Duodenal mucosa (tissue), 2 donors: ENCODE data around the gene LVRN.

ENCODE experiments used
- H3K27ac ChIP-seq: one replicate; pipeline ENCODE4 v1.7.0; 2013; ENCODE audit warnings: low read depth, low read length
- H3K27me3 ChIP-seq, 2 donors: one replicate each; pipeline ENCODE4 v1.7.0; 2013; ENCODE audit warnings: low read length in 2 of 2, control low read depth in 1 of 2; ENCODE audit not compliant: insufficient read depth in 2 of 2, control insufficient read depth in 1 of 2
- H3K36me3 ChIP-seq, 2 donors: one replicate each; pipeline ENCODE4 v1.7.0; 2013; ENCODE audit warnings: low read length in 2 of 2, control low read depth in 1 of 2; ENCODE audit not compliant: insufficient read depth in 2 of 2, control insufficient read depth in 1 of 2
- H3K4me1 ChIP-seq, 2 donors: one replicate each; pipeline ENCODE4 v1.7.0; 2013; ENCODE audit warnings: low read length in 2 of 2, control low read depth in 1 of 2; ENCODE audit not compliant: insufficient read depth in 2 of 2, control insufficient read depth in 1 of 2
- H3K4me3 ChIP-seq, 2 donors: one replicate each; pipeline ENCODE4 v1.7.0; 2013; ENCODE audit warnings: low read length in 2 of 2, low read depth in 1 of 2
- H3K9ac ChIP-seq, 2 donors: one replicate each; pipeline ENCODE4 v1.7.0; 2013; ENCODE audit warnings: low read length in 2 of 2, low read depth in 1 of 2
- H3K9me3 ChIP-seq, 2 donors: one replicate each; pipeline ENCODE4 v1.7.0; 2013; ENCODE audit warnings: low read length in 2 of 2, control low read depth in 1 of 2; ENCODE audit not compliant: control insufficient read depth in 1 of 2

LVRN gene

DNA sequence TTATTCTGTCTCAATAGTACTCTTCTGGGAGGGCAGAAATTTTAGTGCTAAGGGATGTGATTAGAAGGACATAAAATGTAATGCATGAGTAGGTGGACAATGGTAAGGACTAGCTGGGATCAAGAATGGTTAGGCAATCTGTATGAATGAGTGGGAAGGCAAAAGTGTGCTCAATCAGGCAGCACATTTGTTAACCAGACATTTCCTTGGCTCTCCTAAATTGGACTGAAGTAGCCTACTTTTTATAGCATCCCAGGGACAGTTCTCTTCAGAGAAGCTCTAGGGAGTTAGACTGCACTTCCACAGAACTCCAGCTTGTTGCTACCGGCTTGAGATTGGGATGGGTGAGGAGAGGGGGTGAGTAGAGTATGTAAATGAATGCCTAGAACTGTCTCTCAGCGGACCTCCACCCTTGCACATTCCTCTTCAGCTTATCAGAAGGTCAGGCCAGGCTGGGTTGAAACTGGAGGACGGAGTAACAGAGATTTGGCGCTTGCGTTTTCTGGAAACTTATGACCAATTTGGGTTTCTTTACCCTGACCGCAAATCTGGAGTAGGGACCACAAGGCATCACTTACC, 51.0 kb downstream of the LVRN start:
- Histone ChIP-seq H3K27ac (no peak overlapping the region), H3K4me3 (no peak overlapping the region), H3K27me3 (no peaks in the 10 kb centered on the region), H3K9ac (no peak overlapping the region), H3K36me3 (no peaks in the 10 kb centered on the region), H3K4me1 (no peaks in the 10 kb centered on the region), H3K9me3 (no peaks in the 10 kb centered on the region)

DNA sequence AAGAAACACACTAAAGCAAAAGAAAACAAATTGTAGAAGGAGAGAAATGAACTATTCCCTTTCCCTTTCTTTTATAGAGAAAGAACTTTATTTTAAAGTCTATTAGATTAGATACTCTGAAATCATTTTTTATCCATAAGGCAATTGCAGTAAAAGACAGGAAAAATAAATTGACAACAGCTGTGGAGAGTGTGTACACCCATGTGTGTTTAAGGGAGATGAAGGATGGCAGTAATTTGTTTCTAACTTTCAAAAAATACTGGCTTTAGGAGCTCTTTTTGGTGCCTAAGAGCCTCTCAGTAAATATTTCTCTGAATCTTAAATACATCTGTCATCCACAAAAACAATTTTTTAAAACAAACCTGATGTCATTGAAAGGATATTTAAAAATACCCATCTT, 51.7 kb downstream of the LVRN start:
- H3K9me3 ChIP-seq, result no peaks in the 10 kb centered on the region
- no peaks in the 10 kb centered on the region for H3K4me1 ChIP-seq
- H3K4me3 ChIP-seq, result no peak overlapping the region
- no peak overlapping the region for H3K27ac ChIP-seq
- no peaks in the 10 kb centered on the region for H3K27me3 ChIP-seq
- H3K9ac ChIP-seq, result no peak overlapping the region
- H3K36me3 ChIP-seq, result no peaks in the 10 kb centered on the region

DNA sequence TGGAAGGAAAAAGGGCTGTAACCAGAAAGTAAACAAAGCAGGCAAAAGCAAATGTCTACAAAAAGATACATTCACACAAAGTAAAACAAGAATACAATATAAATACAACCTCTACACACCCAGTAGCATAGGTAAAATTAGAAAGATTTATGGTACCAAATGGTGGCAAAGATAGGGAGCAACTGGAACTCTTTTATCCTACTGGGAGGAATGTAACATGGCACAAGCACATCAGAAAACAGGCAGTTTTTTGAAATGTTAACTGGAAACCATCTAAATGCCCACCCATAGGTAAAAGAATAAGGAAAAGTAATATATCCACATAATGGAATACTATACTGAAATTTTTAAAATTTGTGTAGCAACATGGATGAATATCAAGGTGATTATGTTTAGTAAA, 61.3 kb downstream of the LVRN start:
- Histone ChIP-seq H3K9me3 (no peaks in the 10 kb centered on the region), H3K27me3 (no peaks in the 10 kb centered on the region), H3K9ac (no peak overlapping the region), H3K4me3 (no peak overlapping the region), H3K4me1 (no peaks in the 10 kb centered on the region), H3K36me3 (no peaks in the 10 kb centered on the region), H3K27ac (no peak overlapping the region)

- no peak overlapping the region for H3K27ac ChIP-seq
- no peaks in the 10 kb centered on the region for H3K27me3 ChIP-seq
- no peak overlapping the region for H3K9ac ChIP-seq
These were observed 63.6 kb downstream of the LVRN start for GRCh38 chr5:116025866-116026265.

DNA sequence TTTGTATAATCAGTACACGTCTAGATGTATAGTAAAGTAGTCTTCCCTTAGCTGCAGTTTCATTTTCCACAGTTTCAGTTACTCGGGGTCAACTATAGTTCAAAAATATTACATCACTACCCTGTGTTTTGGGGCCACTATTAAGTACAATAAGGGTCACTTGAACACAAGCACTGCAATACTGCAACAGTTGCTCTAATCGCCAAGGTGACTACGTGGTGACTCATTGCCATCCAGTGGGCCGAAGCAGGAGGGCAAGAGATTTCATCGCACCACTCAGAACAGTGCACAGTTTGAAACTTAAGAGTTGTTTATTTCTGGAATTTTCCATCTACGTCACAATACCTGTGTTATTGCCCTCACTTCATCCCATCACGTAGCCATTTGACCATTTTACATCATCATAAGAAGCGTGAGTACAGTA, 69.8 kb downstream of the LVRN start, which contains the start of gene ARL14EPL:
Gene ARL14EPL, plus strand, starts transcription at position 379 of the 424 bp plus-strand sequence. CDS start 18,994 bp downstream, outside the sequence.
- Histone ChIP-seq H3K36me3 (no peaks in the 10 kb centered on the region), H3K27ac (no peak within 1 kb of the TSS)

More at GRCh38 chr5:116025866-116026265, 63.6 kb downstream of the LVRN start:
- H3K9me3 ChIP-seq, result no peaks in the 10 kb centered on the region
- H3K4me1 ChIP-seq, result no peaks in the 10 kb centered on the region
- no peaks in the 10 kb centered on the region for H3K36me3 ChIP-seq
- no peak overlapping the region for H3K4me3 ChIP-seq

DNA sequence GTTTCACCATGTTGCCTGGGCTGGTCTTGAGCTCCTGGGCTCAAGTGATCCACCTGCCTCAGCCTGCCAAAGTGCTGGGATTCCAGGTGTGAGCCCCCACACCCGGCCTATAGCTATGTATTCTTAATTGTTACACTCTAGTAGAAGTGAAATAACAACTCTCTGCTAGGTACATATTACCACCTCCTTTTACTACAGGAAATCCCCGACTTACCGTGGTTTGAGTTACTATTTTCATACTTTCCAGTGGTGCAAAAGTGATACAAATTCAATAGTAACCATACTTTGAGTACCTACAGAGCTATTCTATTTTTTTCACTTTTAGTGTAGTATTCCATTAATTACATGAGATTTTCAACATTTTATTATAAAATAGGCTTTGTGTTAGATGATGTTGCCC, 70.7 kb downstream of the LVRN start:
- Histone ChIP-seq H3K4me1 (peaks cover 0 to 3% of the 10 kb centered on the region in 2 donors), H3K27me3 (no peaks in the 10 kb centered on the region), H3K9ac (no peak overlapping the region), H3K36me3 (no peaks in the 10 kb centered on the region), H3K9me3 (no peaks in the 10 kb centered on the region), H3K4me3 (no peak overlapping the region), H3K27ac (no peak overlapping the region)

More for the DNA sequence above, 69.8 kb downstream of the LVRN start, which contains the start of gene ARL14EPL:
- Histone ChIP-seq H3K27me3 (no peaks in the 10 kb centered on the region), H3K4me1 (peaks cover 0 to 3% of the 10 kb centered on the region in 2 donors), H3K4me3 (no peak within 1 kb of the TSS), H3K9ac (no peak within 1 kb of the TSS), H3K9me3 (no peaks in the 10 kb centered on the region)

DNA sequence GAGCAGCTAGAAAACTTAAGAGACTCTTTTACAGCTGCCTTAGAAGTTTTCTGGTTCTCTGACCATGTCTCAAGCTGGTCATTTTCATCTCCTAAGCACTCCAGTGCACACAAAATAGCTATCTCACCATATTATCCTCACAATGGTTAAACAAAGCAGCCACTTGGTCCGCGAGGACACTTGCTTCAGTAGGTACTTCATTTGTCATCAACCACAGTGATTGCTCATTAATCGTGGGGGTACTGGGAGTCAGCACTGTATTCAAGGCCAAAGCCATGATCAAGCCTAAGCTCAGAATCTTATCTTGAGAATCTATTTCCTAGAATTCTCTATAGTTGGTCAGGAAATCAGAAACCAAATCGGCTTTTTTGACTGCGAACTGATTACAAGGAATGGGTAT, 72.8 kb downstream of the LVRN start:
- peaks cover 0 to 3% of the 10 kb centered on the region in 2 donors for H3K4me1 ChIP-seq

GRCh38 chr5:116037236-116037822, 75.1 kb downstream of the LVRN start:
- Histone ChIP-seq H3K9ac (no peak overlapping the region), H3K36me3 (no peaks in the 10 kb centered on the region), H3K4me3 (no peak overlapping the region), H3K4me1 (no peaks in the 10 kb centered on the region), H3K27ac (no peak overlapping the region), H3K27me3 (no peaks in the 10 kb centered on the region), H3K9me3 (no peaks in the 10 kb centered on the region)

More for the DNA sequence above, 72.8 kb downstream of the LVRN start:
- no peak overlapping the region for H3K9ac ChIP-seq
- H3K36me3 ChIP-seq, result no peaks in the 10 kb centered on the region
- no peak overlapping the region for H3K27ac ChIP-seq
- no peaks in the 10 kb centered on the region for H3K9me3 ChIP-seq
- H3K27me3 ChIP-seq, result no peaks in the 10 kb centered on the region
- H3K4me3 ChIP-seq, result no peak overlapping the region

DNA sequence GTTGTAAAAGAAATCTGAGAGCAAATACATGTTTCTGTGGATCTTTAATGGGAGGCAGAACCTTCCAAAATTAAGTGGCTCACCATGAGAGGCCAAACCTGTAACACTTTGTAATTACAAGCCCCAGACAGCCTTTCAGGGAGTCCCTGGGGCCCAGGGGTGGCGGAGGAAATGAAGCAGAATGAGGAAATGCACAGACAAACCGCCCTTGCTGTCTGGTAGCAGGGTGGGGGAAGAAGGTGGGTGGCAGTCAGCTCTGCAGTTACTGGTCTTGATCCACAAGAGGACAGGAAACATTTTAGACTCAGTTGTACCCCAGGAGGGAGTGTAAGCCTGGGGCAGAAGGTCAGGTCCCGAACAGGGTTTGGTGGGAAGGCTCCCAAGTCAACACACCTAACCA, 76.5 kb downstream of the LVRN start:
- Histone ChIP-seq H3K4me1 (no peaks in the 10 kb centered on the region), H3K27ac (no peak overlapping the region), H3K9ac (no peak overlapping the region), H3K27me3 (no peaks in the 10 kb centered on the region), H3K9me3 (no peaks in the 10 kb centered on the region), H3K4me3 (no peak overlapping the region), H3K36me3 (no peaks in the 10 kb centered on the region)

DNA sequence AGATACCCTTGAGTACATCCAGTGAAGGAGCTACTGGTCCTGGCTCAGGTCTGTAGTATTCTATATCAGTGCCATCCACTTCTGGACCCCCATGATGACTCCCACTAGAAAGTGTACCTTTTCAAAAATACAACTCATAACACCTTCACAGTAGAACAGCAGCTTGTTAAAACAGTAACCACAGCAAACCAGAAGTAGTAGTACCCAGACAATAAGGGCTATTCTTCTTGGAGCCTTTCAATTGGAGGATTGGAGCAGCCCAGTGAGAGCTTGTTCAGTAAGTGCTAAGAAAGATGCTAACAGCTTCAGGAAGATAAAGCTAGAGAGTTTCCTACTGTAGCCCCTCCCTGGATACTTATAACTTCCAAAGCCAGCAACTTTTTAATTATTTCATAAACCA, 80.1 kb downstream of the LVRN start:
- no peaks in the 10 kb centered on the region for H3K36me3 ChIP-seq
- no peaks in the 10 kb centered on the region for H3K27me3 ChIP-seq
- H3K4me1 ChIP-seq, result no peaks in the 10 kb centered on the region
- H3K27ac ChIP-seq, result no peak overlapping the region
- no peak overlapping the region for H3K4me3 ChIP-seq
- H3K9ac ChIP-seq, result no peak overlapping the region
- H3K9me3 ChIP-seq, result no peaks in the 10 kb centered on the region
